Endothelial cell of umbilical vein (primary cell): ENCODE measurements around the gene CDKN2B-AS1.

Experiments
- CTCF ChIP-seq, 2 donors: IDR thresholded peaks; 1 replicate in 1 of 2; 2 replicates in 1 of 2; pipeline ENCODE4 v1.5.1; 2011; ENCODE audit warnings: low read length in 2 of 2, mild to moderate bottlenecking in 2 of 2, moderate library complexity in 2 of 2, control low read depth in 1 of 2, inconsistent platforms in 1 of 2, low read depth in 1 of 2; ENCODE audit not compliant: insufficient read depth in 1 of 2; ENCODE audit errors: extremely low read depth in 1 of 2
- EZH2 ChIP-seq: IDR thresholded peaks from 2 replicates; pipeline ENCODE4 v1.6.1; 2012; ENCODE audit warnings: borderline replicate concordance, low read depth, mild to moderate bottlenecking, moderate library complexity, low read length, inconsistent platforms; ENCODE audit not compliant: severe bottlenecking
- FOS ChIP-seq: IDR thresholded peaks from 2 replicates; pipeline ENCODE4 v1.6.1; 2011; ENCODE audit warnings: mild to moderate bottlenecking, low read length, moderate library complexity, borderline replicate concordance; ENCODE audit not compliant: insufficient read depth
- JUN ChIP-seq: IDR thresholded peaks from 2 replicates; pipeline ENCODE4 v1.6.1; 2011; ENCODE audit warnings: borderline replicate concordance, low read depth; ENCODE audit not compliant: insufficient read length, insufficient read depth
- MAX ChIP-seq: IDR thresholded peaks from 2 replicates; pipeline ENCODE4 v1.6.1; 2011; ENCODE audit not compliant: insufficient read depth, insufficient read length
- MYC ChIP-seq: IDR thresholded peaks from one replicate; pipeline ENCODE4 v1.6.1; 2011; ENCODE audit warnings: mild to moderate bottlenecking, low read depth, low read length
- POLR2A ChIP-seq: IDR thresholded peaks from 2 replicates; pipeline ENCODE4 v1.6.1; 2012; ENCODE audit warnings: low read depth, mild to moderate bottlenecking, control low read depth, low read length
- POLR2AphosphoS5 ChIP-seq: IDR thresholded peaks from 2 replicates; pipeline ENCODE4 v1.6.1; 2012; ENCODE audit warnings: low read depth, mild to moderate bottlenecking, control low read depth, low read length, moderate library complexity; ENCODE audit not compliant: insufficient read depth

DNA sequence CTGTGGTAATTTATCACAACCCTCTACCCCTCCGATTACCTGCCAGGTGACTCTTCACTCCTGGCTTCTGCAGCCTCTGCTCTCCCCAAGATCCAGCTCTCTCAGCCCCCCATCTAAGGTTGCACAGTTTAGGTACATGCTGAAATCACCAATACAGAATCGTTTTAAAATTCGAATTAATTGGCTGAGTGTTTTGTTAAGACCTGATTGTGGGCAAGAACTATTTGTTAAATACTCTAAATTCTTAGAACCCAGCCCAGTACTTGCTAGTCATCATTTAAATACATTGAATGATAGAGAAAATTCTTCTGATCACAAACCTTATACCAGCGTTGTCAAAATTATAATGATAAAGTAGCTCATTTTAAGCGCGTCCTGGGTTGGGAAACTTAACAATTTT, 162.0 kb downstream of the CDKN2B-AS1 start:
- TF ChIP-seq POLR2A (no peak), CTCF (IDR thresholded peaks at IDR 0.05; ENCODE audit: extremely low read depth in 1 of 2, insufficient read depth in 1 of 2, low read depth in 1 of 2, low read length in 2 of 2) (no peak), EZH2 (no peak), FOS (no peak), POLR2AphosphoS5 (no peak), JUN (no peak), MAX (no peak), MYC (no peak)
